B cell (primary cell): Measurements from ENCODE around the gene SLC2A1. TPM values are rescaled to one million over a fixed set of nuclear protein-coding genes. Genes with fewer than 3 reads are reported as not detected.

Experiments used
- ATAC-seq: fragments of 200-7000 bp; cut with Tn5 transposase; one replicate; pipeline ENCODE4 v1.10.0; 2021; ENCODE audit warnings: low read depth, mild to moderate bottlenecking, moderate number of reproducible peaks, moderate library complexity
- CTCF ChIA-PET: fragments of 350-600 bp; sonication (Branson Sonifier 250); formaldehyde crosslinking; loops from one replicate; lab custom pipeline; 2021; ENCODE audit warnings: antibody characterized with exemption, inconsistent platforms; lab: Charles Lee
- POLR2A ChIA-PET: fragments of 350-600 bp; sonication (Branson Sonifier 250); formaldehyde crosslinking; loops from one replicate; lab custom pipeline; 2021; ENCODE audit warnings: antibody characterized with exemption; lab: Charles Lee
- DNase-seq: peaks from one replicate; pipeline ENCODE4 v3.0.0; 2013
- H2AFZ ChIP-seq: 2 replicates; pipeline ENCODE4 v1.6.1; 2012; ENCODE audit warnings: mild to moderate bottlenecking, low read depth, low read length; ENCODE audit not compliant: insufficient read depth, poor library complexity, severe bottlenecking
- H3K27ac ChIP-seq, 2 donors: 1 replicate in 1 of 2; 2 replicates in 1 of 2; pipeline ENCODE4 v1.5.1; 2012 to 2013; ENCODE audit warnings: low read length in 2 of 2, mild to moderate bottlenecking in 2 of 2, moderate library complexity in 1 of 2
- H3K27me3 ChIP-seq, 4 experiments: fragments of 200-600 bp in 1 of 4; sonication (generic) in 1 of 4; replicated peaks in 1 of 4; 1 replicate in 2 of 4; 2 replicates in 2 of 4; pipeline versions ENCODE4 v1.6.1 to v1.7.0; 2013 to 2016; ENCODE audit warnings: low read length in 3 of 4, mild to moderate bottlenecking in 2 of 4, mixed read lengths in 1 of 4, moderate library complexity in 1 of 4; ENCODE audit not compliant: insufficient read depth in 4 of 4, control insufficient read depth in 3 of 4; ENCODE audit errors: control extremely low read depth in 1 of 4
- H3K36me3 ChIP-seq, 2 experiments: replicated peaks in 1 of 2; 1 replicate in 1 of 2; 2 replicates in 1 of 2; pipeline versions ENCODE4 v1.6.1 to v1.7.1; 2013; ENCODE audit warnings: low read length in 1 of 2; ENCODE audit not compliant: insufficient read depth in 2 of 2, control insufficient read depth in 1 of 2; ENCODE audit errors: control extremely low read depth in 1 of 2, extremely low read depth in 1 of 2
- H3K4me1 ChIP-seq, 2 donors: fragments of 200-600 bp in 1 of 2; sonication (generic) in 1 of 2; 1 replicate in 1 of 2; 2 replicates in 1 of 2; pipeline versions ENCODE4 v1.5.1 to v1.6.1; 2013 to 2017; ENCODE audit warnings: low read length in 2 of 2; ENCODE audit not compliant: control insufficient read depth in 2 of 2, insufficient read depth in 2 of 2
- H3K4me2 ChIP-seq: replicated peaks from 2 replicates; pipeline ENCODE3; 2012; ENCODE audit warnings: mild to moderate bottlenecking, low read depth, low read length; ENCODE audit not compliant: poor library complexity, severe bottlenecking
- H3K4me3 ChIP-seq, 5 experiments: fragments of 200-600 bp in 1 of 5; sonication (generic) in 1 of 5; 1 replicate in 3 of 5; 2 replicates in 2 of 5; pipeline versions ENCODE4 v1.5.1 to v1.7.0; 2011 to 2016; ENCODE audit warnings: low read length in 4 of 5, mild to moderate bottlenecking in 4 of 5, low read depth in 2 of 5, control low read depth in 1 of 5, moderate library complexity in 1 of 5; ENCODE audit not compliant: insufficient read depth in 1 of 5; ENCODE audit errors: control extremely low read depth in 1 of 5, extremely low read depth in 1 of 5
- H3K79me2 ChIP-seq: fragments of 200-600 bp; sonication (generic); one replicate; pipeline ENCODE4 v1.6.0; 2016; ENCODE audit warnings: low read length; ENCODE audit not compliant: control insufficient read depth, insufficient read depth
- H3K9ac ChIP-seq: fragments of 200-600 bp; sonication (generic); 2 replicates; pipeline ENCODE4 v1.6.1; 2017; ENCODE audit warnings: mild to moderate bottlenecking, low read length, moderate library complexity
- H3K9me3 ChIP-seq, 3 donors: one replicate each; pipeline versions ENCODE4 v1.6.1 to v1.7.1; 2013; ENCODE audit warnings: low read length in 2 of 3; ENCODE audit not compliant: control insufficient read depth in 2 of 3, insufficient read depth in 1 of 3; ENCODE audit errors: control extremely low read depth in 1 of 3
- H4K20me1 ChIP-seq: 2 replicates; pipeline ENCODE4 v1.6.0; 2012; ENCODE audit warnings: mild to moderate bottlenecking, low read length; ENCODE audit not compliant: insufficient read depth, control insufficient read depth, poor library complexity, severe bottlenecking
- H3K27ac Mint-ChIP-seq: one replicate; pipeline ENCODE4 v1.8.0; 2021; ENCODE audit warnings: mixed read lengths
- H3K27me3 Mint-ChIP-seq: one replicate; pipeline ENCODE4 v1.8.0; 2021; ENCODE audit warnings: mixed read lengths
- H3K4me1 Mint-ChIP-seq: one replicate; pipeline ENCODE4 v1.8.0; 2021; ENCODE audit warnings: mixed read lengths
- H3K4me3 Mint-ChIP-seq: one replicate; pipeline ENCODE4 v1.8.0; 2021; ENCODE audit warnings: mixed read lengths
- H3K9me3 Mint-ChIP-seq: one replicate; pipeline ENCODE4 v1.8.0; 2022; ENCODE audit warnings: mixed read lengths; ENCODE audit not compliant: insufficient read depth
- EZH2 ChIP-seq: IDR thresholded peaks from 2 replicates; pipeline ENCODE4 v1.6.1; 2012; ENCODE audit warnings: borderline replicate concordance, low read depth, mild to moderate bottlenecking, moderate library complexity, low read length; ENCODE audit not compliant: insufficient read depth, poor library complexity, severe bottlenecking
- WGBS: methylation state at CpG from one replicate; pipeline ENCODE4 v1.1.5; 2013; ENCODE audit warnings: missing lambda C conversion rate; ENCODE audit not compliant: insufficient coverage; 5-methylcytosine and 5-hydroxymethylcytosine counted together
- intact Hi-C: fragments of 100-400 bp; cut with micrococcal nuclease; formaldehyde crosslinking; loops from one replicate; pipeline ENCODE4 v1.10.0; 2022
- polyA plus RNA-seq: library from polyadenylated mRNA; depleted of rRNA; stranded (reverse); fragments of >200 nt; gene quantifications from 2 replicates; pipeline ENCODE4 v1.2.3, GENCODE V29; 2012
- total RNA-seq, 2 donors: library from RNA; stranded (reverse); fragments of 120-200 nt in 1 of 2; gene quantifications; 1 replicate in 1 of 2; 2 replicates in 1 of 2; pipeline versions ENCODE4 v1.2.3 to v1.2.4, GENCODE V29; 2013 to 2022
- TF ChIP-seq, protein P1 (sequence below): fragments of 200-600 bp; IDR thresholded peaks from one replicate; pipeline ENCODE4 v1.8.0; 2022; ENCODE audit warnings: antibody characterized with exemption, mild to moderate bottlenecking

SLC2A1 gene
- total and polyA plus RNA-seq, 2 donors (not counting 1 experiment from before 2014, with no cell fraction given), result 223 to 240 TPM

DNA sequence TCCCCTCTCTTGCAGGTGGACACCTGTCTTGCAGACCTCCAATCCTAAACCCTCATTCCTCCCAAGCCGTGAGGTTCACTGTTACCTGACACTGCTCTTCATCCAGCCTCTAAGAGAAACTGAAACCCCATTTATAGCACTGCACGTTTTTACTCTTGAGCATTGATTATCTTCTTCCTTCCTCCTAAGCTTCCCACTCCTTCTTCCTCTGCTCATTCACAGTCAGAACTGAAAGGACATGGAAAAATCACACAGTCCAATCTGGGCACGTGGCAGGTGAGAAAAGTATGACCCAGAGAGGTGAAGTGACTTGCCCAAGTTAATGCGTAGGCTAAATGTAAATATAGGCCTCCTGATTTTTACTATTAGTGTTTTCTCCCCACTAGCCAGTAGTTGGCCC lies 43.4 kb upstream of the SLC2A1 start:
- Histone ChIP-seq H3K27me3 (peaks cover 0 to under 1% (median 0%) of the 10 kb centered on the region in 4 experiments), H3K79me2 (no peaks in the 10 kb centered on the region), H3K9ac (no peak overlapping the region), H3K4me1 (no peaks in the 10 kb centered on the region), H3K4me2 (no peak overlapping the region), H3K27ac (no peak overlapping the region), H3K36me3 (no peaks in the 10 kb centered on the region), H2AFZ (no peak overlapping the region), H3K9me3 (no peaks in the 10 kb centered on the region), H3K4me3 (no peak overlapping the region), H4K20me1 (no peaks in the 10 kb centered on the region)
- intact Hi-C loops, result no loop called here
- no peaks in the 10 kb centered on the region for H3K9me3 Mint-ChIP-seq
- 56% methylated on average over 2 of the region's 4 CpGs for WGBS
- H3K4me3 Mint-ChIP-seq, result no peak overlapping the region
- H3K4me1 Mint-ChIP-seq, result peaks cover 3% of the 10 kb centered on the region
- no peak overlapping the region for H3K27ac Mint-ChIP-seq
- no peaks in the 10 kb centered on the region for H3K27me3 Mint-ChIP-seq
- CTCF ChIA-PET, result no interaction called here
- TF ChIP-seq EZH2, result no peak
- TF ChIP-seq, protein P1, sequence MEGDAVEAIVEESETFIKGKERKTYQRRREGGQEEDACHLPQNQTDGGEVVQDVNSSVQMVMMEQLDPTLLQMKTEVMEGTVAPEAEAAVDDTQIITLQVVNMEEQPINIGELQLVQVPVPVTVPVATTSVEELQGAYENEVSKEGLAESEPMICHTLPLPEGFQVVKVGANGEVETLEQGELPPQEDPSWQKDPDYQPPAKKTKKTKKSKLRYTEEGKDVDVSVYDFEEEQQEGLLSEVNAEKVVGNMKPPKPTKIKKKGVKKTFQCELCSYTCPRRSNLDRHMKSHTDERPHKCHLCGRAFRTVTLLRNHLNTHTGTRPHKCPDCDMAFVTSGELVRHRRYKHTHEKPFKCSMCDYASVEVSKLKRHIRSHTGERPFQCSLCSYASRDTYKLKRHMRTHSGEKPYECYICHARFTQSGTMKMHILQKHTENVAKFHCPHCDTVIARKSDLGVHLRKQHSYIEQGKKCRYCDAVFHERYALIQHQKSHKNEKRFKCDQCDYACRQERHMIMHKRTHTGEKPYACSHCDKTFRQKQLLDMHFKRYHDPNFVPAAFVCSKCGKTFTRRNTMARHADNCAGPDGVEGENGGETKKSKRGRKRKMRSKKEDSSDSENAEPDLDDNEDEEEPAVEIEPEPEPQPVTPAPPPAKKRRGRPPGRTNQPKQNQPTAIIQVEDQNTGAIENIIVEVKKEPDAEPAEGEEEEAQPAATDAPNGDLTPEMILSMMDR, result no peak
- ATAC-seq, result no peak
- DNase-seq, result no peak
- POLR2A ChIA-PET, result no interaction called here

DNA sequence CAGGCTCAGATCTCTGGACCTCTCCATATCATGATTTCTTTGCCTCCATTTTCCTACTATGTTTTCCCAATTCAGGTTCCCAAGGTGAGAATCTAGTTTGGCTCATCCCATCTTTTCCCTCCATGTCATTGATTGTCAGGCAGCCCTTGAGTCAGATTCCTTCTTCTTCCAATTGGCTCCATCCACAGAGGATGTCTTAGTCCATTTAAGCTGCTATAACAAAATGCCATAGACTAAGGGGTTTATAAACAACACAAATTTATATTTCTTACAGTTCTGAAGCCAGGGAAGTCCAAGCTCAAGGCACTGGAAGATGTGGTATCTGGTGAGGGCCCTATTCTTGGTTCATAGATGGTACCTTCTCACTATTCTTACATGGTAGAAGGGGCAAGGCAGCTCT lies 42.8 kb upstream of the SLC2A1 start:
- Mint-ChIP-seq H3K27ac (no peak overlapping the region), H3K4me1 (peaks cover 3% of the 10 kb centered on the region), H3K9me3 (no peaks in the 10 kb centered on the region), H3K27me3 (no peaks in the 10 kb centered on the region), H3K4me3 (no peak overlapping the region)
- H3K4me2 ChIP-seq, result no peak overlapping the region
- no peak overlapping the region for H3K27ac ChIP-seq
- TF ChIP-seq, protein P1, result no peak
- TF ChIP-seq EZH2, result no peak
- H3K27me3 ChIP-seq, result no peaks in the 10 kb centered on the region
- no peak overlapping the region for H3K4me3 ChIP-seq
- ChIA-PET POLR2A (no interaction called here), CTCF (no interaction called here)
- no peaks in the 10 kb centered on the region for H3K4me1 ChIP-seq
- H3K9ac ChIP-seq, result no peak overlapping the region
- no peaks in the 10 kb centered on the region for H3K36me3 ChIP-seq
- no peak for DNase-seq
- no peak overlapping the region for H2AFZ ChIP-seq
- H3K79me2 ChIP-seq, result no peaks in the 10 kb centered on the region
- intact Hi-C loops, result no loop called here
- H4K20me1 ChIP-seq, result no peaks in the 10 kb centered on the region
- H3K9me3 ChIP-seq, result no peaks in the 10 kb centered on the region
- no peak for ATAC-seq
